ENCODE measurements around the gene MMP8. TPM values are rescaled to one million over a fixed set of nuclear protein-coding genes. Genes with fewer than 3 reads are reported as not detected.
A peak's percentile ranks its signal among the peaks of the same experiment; 100 is the strongest.

The MMP8 gene
- total and polyA plus RNA-seq, 10 of the 15 experiments (the other 5 are each of a cell fraction or from before 2014, with no cell fraction given), result 0.01 TPM; not detected in 9

- ChIA-PET CTCF (interaction anchor here (0.9 to 4.1 kb wide), 19 partner anchors 20 to 867 kb away, joined by 3 to 19 read pairs (median 4); partner anchors contain the start of genes MMP10 and MMP27), RAD21 (ENCODE audit: unreplicated experiment) (interaction anchor here (0.7 to 1.9 kb wide), 6 partner anchors 121 to 392 kb away, joined by 3 to 7 read pairs (median 3); no protein-coding TSS in a partner anchor), SMC1A (ENCODE audit: uncharacterized antibody, unreplicated experiment) (interaction anchor here (0.6 to 2.8 kb wide), 13 partner anchors 55 to 867 kb away, joined by 3 to 10 read pairs (median 3); no protein-coding TSS in a partner anchor), POLR2A (no interaction called here)
- no peaks in the 10 kb centered on the region for H3K36me3 ChIP-seq (ENCODE audit: control insufficient read depth in 2 of 2, insufficient read depth in 2 of 2, low read length in 1 of 2)
- no peak overlapping the region for H3K9ac ChIP-seq (ENCODE audit: control insufficient read depth, insufficient read depth, low read length)
- H3K4me1 ChIP-seq (ENCODE audit: control insufficient read depth, insufficient read depth, low read length), result no peaks in the 10 kb centered on the region
- FAIRE-seq, result peak; percentile 18
- ATAC-seq, result peak; percentile 100
- H3K4me2 ChIP-seq (ENCODE audit: control insufficient read depth, insufficient read depth), result no peak overlapping the region
- no peaks in the 10 kb centered on the region for H3K79me2 ChIP-seq (ENCODE audit: control insufficient read depth, insufficient read depth, low read length)
- no peak overlapping the region for H3K4me3 ChIP-seq
- H4K20me1 ChIP-seq (ENCODE audit: control insufficient read depth, insufficient read depth), result no peaks in the 10 kb centered on the region
- intact Hi-C loops (cut with micrococcal nuclease; ENCODE audit: unreplicated experiment) (loop anchor here (1.0 kb wide), 2 partner anchors 208 to 322 kb away; no protein-coding TSS in a partner anchor), in situ Hi-C loops (cut with MboI) (loop anchor here (10.0 kb wide), 1 partner anchor 211 kb away; no protein-coding TSS in a partner anchor)
- no peak for DNase-seq (ENCODE audit: low read depth, low spot score)
- no peak overlapping the region for H2AFZ ChIP-seq (ENCODE audit: control insufficient read depth, low read depth, low read length)
- BruUV-seq (replicated peaks), result no TSS peak
- WGBS (ENCODE audit: insufficient coverage, insufficient replicate concordance, low lambda C conversion rate, missing lambda C conversion rate), result 20% methylated on average over 8 of the region's 8 CpGs
- no peak overlapping the region for H3K27ac ChIP-seq (ENCODE audit: control insufficient read depth, insufficient read depth)
- H3K27me3 ChIP-seq (replicated peaks in 1 of 2; ENCODE audit: control insufficient read depth in 2 of 2, insufficient read depth in 2 of 2, low read length in 1 of 2), result no peaks in the 10 kb centered on the region
- H3K9me3 ChIP-seq (replicated peaks; ENCODE audit: control insufficient read depth, insufficient read depth, low read length), result no peaks in the 10 kb centered on the region; the same call in 2 of the 3 replicates
- TF ChIP-seq, protein P1, sequence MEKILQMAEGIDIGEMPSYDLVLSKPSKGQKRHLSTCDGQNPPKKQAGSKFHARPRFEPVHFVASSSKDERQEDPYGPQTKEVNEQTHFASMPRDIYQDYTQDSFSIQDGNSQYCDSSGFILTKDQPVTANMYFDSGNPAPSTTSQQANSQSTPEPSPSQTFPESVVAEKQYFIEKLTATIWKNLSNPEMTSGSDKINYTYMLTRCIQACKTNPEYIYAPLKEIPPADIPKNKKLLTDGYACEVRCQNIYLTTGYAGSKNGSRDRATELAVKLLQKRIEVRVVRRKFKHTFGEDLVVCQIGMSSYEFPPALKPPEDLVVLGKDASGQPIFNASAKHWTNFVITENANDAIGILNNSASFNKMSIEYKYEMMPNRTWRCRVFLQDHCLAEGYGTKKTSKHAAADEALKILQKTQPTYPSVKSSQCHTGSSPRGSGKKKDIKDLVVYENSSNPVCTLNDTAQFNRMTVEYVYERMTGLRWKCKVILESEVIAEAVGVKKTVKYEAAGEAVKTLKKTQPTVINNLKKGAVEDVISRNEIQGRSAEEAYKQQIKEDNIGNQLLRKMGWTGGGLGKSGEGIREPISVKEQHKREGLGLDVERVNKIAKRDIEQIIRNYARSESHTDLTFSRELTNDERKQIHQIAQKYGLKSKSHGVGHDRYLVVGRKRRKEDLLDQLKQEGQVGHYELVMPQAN (conservative IDR thresholded peaks at IDR 0.05), result no peak
- no peak for TF ChIP-seq LARP7 (IDR thresholded peaks at IDR 0.05)
- no peak for TF ChIP-seq E2F4 (IDR thresholded peaks at IDR 0.05; ENCODE audit: low read depth, low read length)
- TF ChIP-seq MYC (IDR thresholded peaks at IDR 0.05; ENCODE audit: insufficient read depth, insufficient read length, insufficient replicate concordance, low read length, severe bottlenecking), result no peak
- no peak for TF ChIP-seq ZBED1 (IDR thresholded peaks at IDR 0.05; ENCODE audit: borderline replicate concordance)
- no peak for TF ChIP-seq WRNIP1 (IDR thresholded peaks at IDR 0.05; ENCODE audit: borderline replicate concordance, low read depth, low read length)
- no peak for TF ChIP-seq BHLHE40 (IDR thresholded peaks at IDR 0.05; ENCODE audit: borderline replicate concordance in 1 of 2, low read depth in 2 of 2, low read length in 1 of 2)
- TF ChIP-seq SREBF1 (IDR thresholded peaks at IDR 0.05; ENCODE audit: low read length), result no peak
- no peak for TF ChIP-seq POU2F2 (IDR thresholded peaks at IDR 0.05; ENCODE audit: borderline replicate concordance, low read depth, low read length)
- peak; percentile 68 for TF ChIP-seq RAD21 (IDR thresholded peaks at IDR 0.05; ENCODE audit: insufficient read depth, low read depth, low read length)
- TF ChIP-seq PAX5 (IDR thresholded peaks at IDR 0.05; ENCODE audit: borderline replicate concordance, low read depth, low read length), result peak; percentile 98
- TF ChIP-seq PBX3 (IDR thresholded peaks at IDR 0.05; ENCODE audit: insufficient replicate concordance, low read depth, low read length), result peak; percentile 91
- TF ChIP-seq, protein P2, sequence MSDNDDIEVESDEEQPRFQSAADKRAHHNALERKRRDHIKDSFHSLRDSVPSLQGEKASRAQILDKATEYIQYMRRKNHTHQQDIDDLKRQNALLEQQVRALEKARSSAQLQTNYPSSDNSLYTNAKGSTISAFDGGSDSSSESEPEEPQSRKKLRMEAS (IDR thresholded peaks at IDR 0.05; ENCODE audit: low read depth, low read length), result no peak
- TF ChIP-seq GATAD2B (conservative IDR thresholded peaks at IDR 0.05; ENCODE audit: low read depth), result no peak
- TF ChIP-seq FOXM1 (IDR thresholded peaks at IDR 0.05; ENCODE audit: low read depth, low read length), result no peak
- TF ChIP-seq RUNX3 (IDR thresholded peaks at IDR 0.05; ENCODE audit: low read length), result peak; percentile 41; the same call in 1 of the 2 replicates
- TF ChIP-seq PKNOX1 (IDR thresholded peaks at IDR 0.05), result peak; percentile 96
Observed at GRCh38 chr11:102733232-102733875, 8.6 kb upstream of the MMP8 start.

Data from GM12878 (cell line).